LNCaP clone FGC (cell line): Measurements from ENCODE around the gene VPS54.
A peak's percentile ranks its signal among the peaks of the same experiment; 100 is the strongest.
"Not testable (repeated sequence)": the region's sequence is repeated elsewhere in the genome, so short reads cannot be mapped to it uniquely, and the experiment has no call there.

ENCODE experiments used
- DNase-seq: peaks from one replicate; pipeline ENCODE4 v3.0.0-alpha.2; 2011; ENCODE audit warnings: low read depth
- H3K4me3 ChIP-seq: 2 replicates; pipeline ENCODE4 v1.5.1; 2011; ENCODE audit warnings: mild to moderate bottlenecking, low read depth, low read length, control low read depth
- CTCF ChIP-seq: IDR thresholded peaks from 2 replicates; pipeline ENCODE4 v1.5.1; 2012; ENCODE audit warnings: mild to moderate bottlenecking; ENCODE audit not compliant: control insufficient read depth, insufficient read depth; ENCODE audit errors: extremely low read depth

The VPS54 gene

DNA sequence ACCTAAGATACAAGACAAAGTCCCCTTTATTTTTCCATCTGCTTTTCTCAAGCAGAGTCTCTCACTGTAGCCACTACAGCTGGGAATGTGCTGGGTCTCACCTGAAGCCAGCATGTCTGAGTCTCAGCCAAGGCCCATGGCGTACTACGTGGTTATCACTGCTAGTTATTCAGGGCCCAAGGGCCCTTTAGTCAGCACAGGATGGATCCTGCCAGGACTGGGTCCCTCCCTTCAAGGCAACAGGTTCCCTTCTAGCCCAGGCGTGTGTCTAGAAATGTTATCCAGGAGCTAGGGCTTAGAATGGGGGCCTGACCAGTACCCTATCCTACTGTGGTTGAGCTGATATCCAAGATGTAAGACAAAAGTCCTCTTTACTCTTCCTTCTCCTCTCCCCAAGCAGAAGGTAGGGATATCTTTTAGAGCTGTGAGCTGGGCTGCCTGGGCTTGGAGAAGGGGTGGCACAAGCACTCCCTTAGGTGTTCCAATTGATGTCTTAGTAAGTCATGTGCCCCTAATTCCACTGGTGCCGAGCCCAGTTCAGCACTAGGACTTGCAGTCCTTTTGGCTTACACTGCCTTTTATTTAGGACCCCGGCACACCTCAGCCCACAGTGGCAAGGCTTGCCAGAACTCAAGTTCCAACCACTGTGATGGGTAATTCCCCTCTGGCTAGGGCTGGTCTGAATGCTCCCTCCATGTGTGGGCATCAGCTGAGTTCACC, 17.7 kb downstream of the VPS54 start:
- no peak for TF ChIP-seq CTCF
- DNase-seq: no peak
- no peak overlapping the region for H3K4me3 ChIP-seq

GRCh38 chr2:64000630-64001381, 18.4 kb downstream of the VPS54 start:
- no peak overlapping the region for H3K4me3 ChIP-seq
- no peak for TF ChIP-seq CTCF
- DNase-seq: no peak

DNA sequence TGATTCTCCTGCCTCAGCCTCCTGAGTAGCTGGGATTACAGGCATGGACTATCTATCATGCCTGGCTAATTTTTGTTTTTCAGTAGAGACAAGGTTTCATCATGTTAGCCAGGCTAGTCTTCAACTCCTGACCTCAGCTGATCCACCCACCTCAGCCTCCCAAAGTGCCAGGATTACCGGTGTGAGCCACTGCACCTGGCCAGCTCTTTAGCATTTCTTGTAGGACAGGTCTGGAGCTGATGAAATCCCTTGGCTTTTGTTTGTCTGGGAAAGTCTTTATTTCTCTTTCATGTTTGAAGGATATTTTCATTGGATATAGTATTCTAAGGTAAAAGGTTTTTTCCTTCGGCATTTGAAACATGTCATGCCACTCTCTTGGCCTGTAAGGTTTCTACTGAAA, 20.2 kb downstream of the VPS54 start:
- TF ChIP-seq CTCF: no peak
- H3K4me3 ChIP-seq: no peak overlapping the region
- no peak for DNase-seq

DNA sequence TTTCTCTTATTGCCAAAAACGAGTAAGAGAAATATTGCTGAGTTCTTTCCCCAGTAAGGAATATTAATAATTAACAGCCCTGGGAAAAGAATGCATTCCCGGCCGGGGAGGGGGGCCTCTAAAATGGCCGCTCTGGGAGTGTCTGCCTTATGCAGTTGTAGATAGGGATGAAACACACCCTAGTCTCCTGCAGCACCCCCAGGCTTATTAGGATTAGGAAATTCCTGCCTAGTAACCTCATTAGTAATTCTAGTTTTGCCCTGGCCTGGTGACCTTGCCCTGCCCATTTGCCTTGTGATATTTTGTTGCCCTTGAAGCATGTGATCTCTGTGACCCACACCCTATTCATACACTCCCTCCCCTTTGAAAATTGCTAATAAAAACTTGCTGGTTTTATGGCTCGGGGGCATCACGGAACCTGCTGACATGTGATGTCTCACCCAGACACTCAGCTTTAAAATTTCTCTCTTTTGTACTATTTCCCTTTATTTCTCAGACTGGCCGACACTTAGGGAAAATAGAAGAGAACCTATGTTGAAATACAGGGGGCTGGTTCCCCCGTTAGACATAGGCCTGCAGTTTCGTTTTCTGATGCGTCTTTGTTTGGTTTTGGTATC, 22.5 kb downstream of the VPS54 start:
- H3K4me3 ChIP-seq, DNase-seq: not testable (repeated sequence)

GRCh38 chr2:63994329-63995070, 24.7 kb downstream of the VPS54 start:
- DNase-seq, H3K4me3 ChIP-seq: not testable (repeated sequence)

DNA sequence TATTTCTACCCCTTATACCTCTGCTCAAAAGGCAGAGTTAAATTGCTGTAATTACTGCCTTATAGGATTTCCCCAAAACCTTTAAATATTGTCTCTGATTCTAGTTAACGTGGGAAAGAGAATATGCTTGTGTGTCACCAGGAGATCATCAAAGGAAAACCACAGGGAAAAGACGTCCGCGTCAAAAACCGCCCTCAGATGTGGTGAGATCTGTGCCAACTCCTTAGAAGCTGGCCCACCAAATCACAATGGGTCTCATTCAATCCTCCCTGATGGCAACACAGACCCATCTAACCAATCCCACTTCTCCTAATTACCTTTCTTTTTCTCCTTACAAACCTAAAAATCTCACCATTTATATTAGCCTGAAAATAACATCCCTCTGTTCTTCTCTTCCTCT, 25.4 kb downstream of the VPS54 start:
- H3K4me3 ChIP-seq: no peak overlapping the region
- no peak for DNase-seq
- no peak for TF ChIP-seq CTCF

DNA sequence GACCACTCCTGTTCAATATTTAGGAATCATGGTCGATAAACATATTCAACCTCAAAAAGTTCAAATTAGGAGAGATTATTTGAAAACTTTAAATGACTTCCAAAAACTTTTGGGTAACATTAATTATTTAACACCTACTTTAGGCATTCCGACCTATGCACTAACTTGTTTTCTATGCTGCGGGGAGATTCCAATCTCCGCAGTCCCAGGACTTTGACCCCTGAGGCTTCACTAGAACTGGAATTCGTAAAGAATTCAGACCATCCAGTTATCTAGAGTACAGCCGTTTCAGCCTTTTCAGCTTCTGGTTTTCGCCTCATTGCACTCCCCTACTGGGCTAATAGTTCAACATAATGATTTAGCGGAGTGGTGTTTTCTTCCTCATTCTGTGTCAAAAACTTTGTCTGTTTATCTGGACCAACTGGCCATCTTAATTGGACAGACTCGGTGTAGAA, 26.1 kb downstream of the VPS54 start:
- H3K4me3 ChIP-seq, DNase-seq: not testable (repeated sequence)

GRCh38 chr2:63992061-63992685, 27.1 kb downstream of the VPS54 start:
- no peak overlapping the region for H3K4me3 ChIP-seq
- no peak for DNase-seq
- TF ChIP-seq CTCF: no peak

DNA sequence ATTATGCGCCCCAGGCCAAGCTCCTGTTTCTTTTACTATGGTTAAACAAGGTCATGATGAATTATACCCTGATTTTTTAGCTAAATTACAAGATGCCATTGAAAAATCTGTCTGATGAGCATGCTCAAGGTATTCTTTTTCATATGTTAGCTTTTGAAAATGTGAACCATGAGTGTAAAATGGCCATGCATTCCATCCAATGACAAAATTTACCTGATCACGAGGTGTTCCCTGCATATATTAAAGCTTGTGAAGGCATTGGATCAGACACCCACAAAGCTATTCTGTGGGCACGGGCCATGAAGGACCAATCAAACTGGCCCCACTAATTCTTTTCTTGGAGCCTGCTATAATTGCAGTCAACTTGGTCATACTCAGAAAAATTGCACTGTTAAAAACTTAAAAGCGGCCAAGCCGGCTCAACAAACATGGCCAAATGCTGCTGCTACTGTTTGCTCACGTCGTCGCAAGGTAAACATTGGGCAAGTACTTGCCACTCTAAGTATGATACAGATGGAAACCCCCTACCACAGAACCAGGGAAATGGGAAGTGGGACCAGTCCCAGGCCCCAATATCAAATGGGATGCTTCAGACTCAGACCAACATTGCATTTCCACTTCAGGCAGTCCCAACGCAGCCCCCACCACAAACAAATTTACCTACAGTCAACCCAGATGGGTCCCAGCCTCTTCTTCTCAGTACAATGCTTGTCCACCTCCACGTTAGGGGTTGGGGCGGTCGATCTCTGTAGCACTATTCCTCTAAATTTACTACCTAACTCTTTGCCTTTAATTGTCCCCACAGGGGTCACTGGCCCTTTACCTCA, 27.8 kb downstream of the VPS54 start:
- 0 out of 2 replicates have a peak overlapping the region, but pooled peaks have one; percentile 9 for H3K4me3 ChIP-seq
- peak; percentile 57 for DNase-seq
